PC-3 (cell line): ENCODE measurements around the gene DNM2. TPM values are rescaled to one million over a fixed set of nuclear protein-coding genes. Genes with fewer than 3 reads are reported as not detected.

Experiments used
- ATAC-seq: fragments of 200-7000 bp; cut with Tn5 transposase; 2 replicates; pipeline ENCODE4 v1.9.1; 2020; ENCODE audit warnings: mild to moderate bottlenecking, moderate library complexity
- BruUV-seq: library from RNA; stranded (reverse); fragments of 400-500 nt; replicated peaks from 2 replicates; lab custom pipeline; 2021; lab: Mats Ljungman, UMichigan
- CTCF ChIA-PET: fragments of 300-600 bp; sonication (Branson Sonifier 250); formaldehyde crosslinking; loops from one replicate; lab custom pipeline; 2022; ENCODE audit warnings: antibody characterized with exemption; lab: Charles Lee
- POLR2A ChIA-PET: fragments of 300-600 bp; sonication (Branson Sonifier 250); formaldehyde crosslinking; loops from one replicate; lab custom pipeline; 2022; ENCODE audit warnings: antibody characterized with exemption; ENCODE audit not compliant: unreplicated experiment; lab: Charles Lee
- DNase-seq: peaks from one replicate; pipeline ENCODE4 v3.0.0-alpha.2; 2015
- H2AFZ ChIP-seq: fragments of 300-600 bp; sonication (generic); 2 replicates; pipeline ENCODE4 v1.6.0; 2016; ENCODE audit warnings: antibody characterized with exemption, low read length
- H3F3A ChIP-seq: fragments of 300-600 bp; sonication (generic); one replicate; pipeline ENCODE4 v1.6.0; 2017; ENCODE audit warnings: antibody characterized with exemption, low read length, control low read depth, mild to moderate bottlenecking; ENCODE audit not compliant: unreplicated experiment
- H3K27ac ChIP-seq: fragments of 300-600 bp; sonication (generic); 2 replicates; pipeline ENCODE4 v1.5.1; 2016; ENCODE audit warnings: mild to moderate bottlenecking, low read length
- H3K27me3 ChIP-seq: fragments of 300-600 bp; sonication (generic); 2 replicates; pipeline ENCODE4 v1.6.1; 2016; ENCODE audit warnings: low read length, mixed read lengths
- H3K36me3 ChIP-seq: fragments of 300-600 bp; sonication (generic); 2 replicates; pipeline ENCODE4 v1.6.1; 2016; ENCODE audit warnings: low read depth, mixed run types, low read length, mixed read lengths
- H3K4me1 ChIP-seq: fragments of 300-600 bp; sonication (generic); 2 replicates; pipeline ENCODE4 v1.5.1; 2016; ENCODE audit warnings: low read length; ENCODE audit not compliant: insufficient read depth
- H3K4me2 ChIP-seq: fragments of 300-600 bp; sonication (generic); 2 replicates; pipeline ENCODE4 v1.6.0; 2016; ENCODE audit warnings: low read length
- H3K4me3 ChIP-seq: fragments of 300-600 bp; sonication (generic); 2 replicates; pipeline ENCODE4 v1.5.1; 2016; ENCODE audit warnings: mild to moderate bottlenecking, low read length, mixed read lengths
- H3K79me2 ChIP-seq: fragments of 300-600 bp; sonication (generic); 2 replicates; pipeline ENCODE4 v1.6.1; 2017; ENCODE audit warnings: low read length, mixed read lengths
- H3K9ac ChIP-seq: fragments of 300-600 bp; sonication (generic); 2 replicates; pipeline ENCODE4 v1.6.0; 2016; ENCODE audit warnings: mild to moderate bottlenecking, low read length
- H3K9me2 ChIP-seq: fragments of 300-600 bp; sonication (generic); replicated peaks from 2 replicates; pipeline ENCODE4 v1.6.1; 2016; ENCODE audit warnings: mixed run types, low read length, mixed read lengths
- H3K9me3 ChIP-seq: fragments of 300-600 bp; sonication (generic); 2 replicates; pipeline ENCODE4 v1.6.1; 2016; ENCODE audit warnings: low read length, mixed read lengths
- H4K20me1 ChIP-seq: fragments of 300-600 bp; sonication (generic); 2 replicates; pipeline ENCODE4 v1.6.1; 2016; ENCODE audit warnings: low read length, mixed read lengths
- CTCF ChIP-seq: fragments of 300-600 bp; sonication (generic); conservative IDR thresholded peaks from 2 replicates; pipeline ENCODE4 v1.5.1; 2017; ENCODE audit warnings: antibody characterized with exemption, low read depth, mild to moderate bottlenecking, low read length
- EZH2 ChIP-seq: fragments of 300-600 bp; sonication (generic); IDR thresholded peaks from one replicate; pipeline ENCODE4 v1.6.1; 2017; ENCODE audit warnings: antibody characterized with exemption, mild to moderate bottlenecking, low read length; ENCODE audit not compliant: unreplicated experiment
- EZH2phosphoT487 ChIP-seq: fragments of 300-600 bp; sonication (generic); IDR thresholded peaks from 2 replicates; pipeline ENCODE4 v1.6.1; 2018; ENCODE audit warnings: mild to moderate bottlenecking, antibody characterized with exemption, low read length, borderline replicate concordance
- intact Hi-C: fragments of 100-400 bp; cut with micrococcal nuclease; formaldehyde crosslinking; loops from 2 replicates; pipeline ENCODE4 v1.9.0; 2023
- total RNA-seq: library from RNA; depleted of rRNA; stranded (reverse); fragments of >200 nt; gene quantifications from 2 replicates; pipeline ENCODE4 v1.2.3, GENCODE V29; 2014

The DNM2 gene
- total RNA-seq, 1 experiment from 2014 or later: 150 TPM

- 0 out of 2 replicates have a peak, but pooled peaks cover 4% of the 10 kb centered on the region for H4K20me1 ChIP-seq
- H3K9ac ChIP-seq: no peak overlapping the region
- H3K9me3 ChIP-seq: no peaks in the 10 kb centered on the region
- no peak for TF ChIP-seq EZH2
- no peak for TF ChIP-seq CTCF
- TF ChIP-seq EZH2phosphoT487: no peak
- peaks cover 16% of the 10 kb centered on the region for H3K36me3 ChIP-seq
- H3K4me2 ChIP-seq: no peak overlapping the region
- no TSS peak for BruUV-seq
- CTCF ChIA-PET: no interaction called here
- no peaks in the 10 kb centered on the region for H3K27me3 ChIP-seq
- H3K4me3 ChIP-seq: no peak overlapping the region
- H3K4me1 ChIP-seq: peaks cover 8% of the 10 kb centered on the region
- H3F3A ChIP-seq: no peaks in the 10 kb centered on the region
- ATAC-seq (no peak), DNase-seq (no peak)
- intact Hi-C loops: no loop called here
- H3K9me2 ChIP-seq: no peaks in the 10 kb centered on the region
- H3K79me2 ChIP-seq: no peaks in the 10 kb centered on the region
- POLR2A ChIA-PET: no interaction called here
- no peak overlapping the region for H2AFZ ChIP-seq
- H3K27ac ChIP-seq: no peak overlapping the region
Observed at GRCh38 chr19:10817291-10818038, 99.6 kb downstream of the DNM2 start.

- Histone ChIP-seq H3K27me3 (no peaks in the 10 kb centered on the region), H2AFZ (no peak overlapping the region), H3K36me3 (peaks cover 16% of the 10 kb centered on the region), H3K4me2 (no peak overlapping the region), H3K9ac (no peak overlapping the region), H4K20me1 (0 out of 2 replicates have a peak, but pooled peaks cover 4% of the 10 kb centered on the region), H3F3A (no peaks in the 10 kb centered on the region), H3K4me3 (no peak overlapping the region), H3K27ac (no peak overlapping the region), H3K9me3 (no peaks in the 10 kb centered on the region), H3K4me1 (no peaks in the 10 kb centered on the region), H3K9me2 (no peaks in the 10 kb centered on the region), H3K79me2 (no peaks in the 10 kb centered on the region)
- ATAC-seq: no peak
- no TSS peak for BruUV-seq
- no peak for TF ChIP-seq CTCF
- TF ChIP-seq EZH2: no peak
- TF ChIP-seq EZH2phosphoT487: no peak
- ChIA-PET CTCF (no interaction called here), POLR2A (no interaction called here)
- intact Hi-C loops: no loop called here
- DNase-seq: no peak
Observed at GRCh38 chr19:10818301-10819123, 100.6 kb downstream of the DNM2 start.
